ENCODE data around the gene HIPK2.
A peak's percentile ranks its signal among the peaks of the same experiment; 100 is the strongest.
"Not testable (repeated sequence)": the region's sequence is repeated elsewhere in the genome, so short reads cannot be mapped to it uniquely, and the experiment has no call there.

The HIPK2 gene

GRCh38 chr7:139682136-139683013 lies 95.4 kb downstream of the HIPK2 start:
- H3K4me3 ChIP-seq (ENCODE audit: low read length): no peak overlapping the region
- DNase-seq (ENCODE audit: low read depth, low spot score): no peak

GRCh38 chr7:139681812-139682135 lies 96.0 kb downstream of the HIPK2 start:
- no peak overlapping the region for H3K4me3 ChIP-seq (ENCODE audit: low read length)
- DNase-seq (ENCODE audit: low read depth, low spot score): no peak

GRCh38 chr7:139681463-139681755 lies 96.4 kb downstream of the HIPK2 start:
- no peak overlapping the region for H3K4me3 ChIP-seq (ENCODE audit: low read length)
- DNase-seq (ENCODE audit: low read depth, low spot score): no peak

DNA sequence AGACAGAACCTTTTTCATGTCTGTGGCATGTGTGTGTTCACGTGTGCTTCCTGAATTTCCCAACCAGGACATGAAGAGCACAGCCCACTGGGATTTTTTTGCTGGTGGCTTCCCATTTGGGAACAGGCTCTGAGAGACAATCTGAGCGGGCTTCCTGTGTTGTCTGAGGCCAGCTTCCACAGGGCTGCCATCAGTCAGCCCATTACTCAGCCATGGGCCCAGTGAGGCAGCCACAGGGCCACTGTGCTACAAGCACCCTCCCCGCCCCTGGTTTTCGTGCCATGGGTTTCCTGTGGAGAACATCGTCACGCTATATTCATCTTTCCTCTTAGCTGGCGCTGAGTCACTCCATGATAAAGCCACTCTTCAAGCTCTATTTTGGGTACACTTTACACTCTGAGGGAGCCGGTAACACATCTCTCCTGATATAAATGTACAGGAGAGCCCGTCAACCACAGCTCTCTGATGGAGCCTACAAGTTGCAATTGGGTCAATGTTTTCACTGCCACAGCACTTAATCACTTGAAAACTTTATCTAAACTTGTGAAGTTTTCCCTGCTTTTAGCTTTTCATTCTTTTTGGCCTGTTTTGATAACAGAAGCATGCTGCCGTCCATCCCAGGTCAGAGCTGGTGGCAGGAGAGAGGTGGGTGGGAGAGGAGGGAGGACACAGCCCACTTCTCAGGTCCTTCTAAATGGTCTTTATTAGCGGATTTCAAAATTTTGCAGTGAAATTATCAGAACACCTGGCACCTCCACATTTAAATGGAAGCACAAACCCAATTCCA lies 96.9 kb downstream of the HIPK2 start:
- DNase-seq (ENCODE audit: low read depth, low spot score): no peak

DNA sequence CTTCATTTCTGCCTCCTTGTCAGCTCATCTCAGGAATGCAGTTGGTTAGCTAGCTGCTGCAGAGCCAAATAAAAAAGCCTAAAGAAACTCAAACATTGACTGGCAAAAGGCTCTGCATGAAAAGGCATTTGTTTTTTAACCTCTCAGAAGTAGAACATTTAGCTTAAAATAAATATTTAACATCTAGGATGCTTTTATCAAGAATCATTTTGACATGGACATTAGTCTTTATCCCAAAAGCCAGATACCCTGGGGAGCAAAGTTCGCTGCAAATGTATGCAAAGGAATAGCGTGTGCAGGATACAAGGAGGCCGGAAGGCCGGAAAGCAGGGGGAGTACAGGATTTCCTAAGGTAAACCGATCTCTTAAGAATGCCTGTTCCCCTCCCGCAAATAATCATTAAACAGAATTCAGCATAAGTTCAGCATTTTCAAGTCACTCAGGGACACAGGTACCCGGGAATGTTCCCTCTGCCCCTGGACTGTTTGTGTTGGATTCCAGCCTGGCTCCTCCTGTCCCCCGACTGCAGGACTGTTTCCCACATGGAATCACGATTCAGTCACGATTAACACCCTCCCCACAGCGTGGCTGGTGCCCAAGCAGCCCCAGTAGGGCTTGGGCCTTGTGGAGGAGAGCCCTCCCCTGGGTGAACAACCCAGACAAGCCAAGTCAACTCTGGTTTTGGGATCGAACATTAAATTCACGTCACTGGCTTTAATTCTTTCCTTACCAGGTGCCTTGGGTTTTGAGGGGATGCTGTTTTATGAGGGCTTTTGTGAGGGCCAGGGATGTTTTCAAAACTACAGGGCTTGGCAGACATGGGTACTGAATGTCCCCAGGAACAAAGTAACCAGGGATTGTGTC lies 97.8 kb downstream of the HIPK2 start:
- H3K4me3 ChIP-seq (ENCODE audit: low read length): no peak overlapping the region
- no peak for DNase-seq (ENCODE audit: low read depth, low spot score)

More for the DNA sequence above, 96.9 kb downstream of the HIPK2 start:
- no peak overlapping the region for H3K4me3 ChIP-seq (ENCODE audit: low read length)

- no peak for DNase-seq (ENCODE audit: low read depth, low spot score)
Measured at GRCh38 chr7:139676390-139676789, 101.4 kb downstream of the HIPK2 start.

DNA sequence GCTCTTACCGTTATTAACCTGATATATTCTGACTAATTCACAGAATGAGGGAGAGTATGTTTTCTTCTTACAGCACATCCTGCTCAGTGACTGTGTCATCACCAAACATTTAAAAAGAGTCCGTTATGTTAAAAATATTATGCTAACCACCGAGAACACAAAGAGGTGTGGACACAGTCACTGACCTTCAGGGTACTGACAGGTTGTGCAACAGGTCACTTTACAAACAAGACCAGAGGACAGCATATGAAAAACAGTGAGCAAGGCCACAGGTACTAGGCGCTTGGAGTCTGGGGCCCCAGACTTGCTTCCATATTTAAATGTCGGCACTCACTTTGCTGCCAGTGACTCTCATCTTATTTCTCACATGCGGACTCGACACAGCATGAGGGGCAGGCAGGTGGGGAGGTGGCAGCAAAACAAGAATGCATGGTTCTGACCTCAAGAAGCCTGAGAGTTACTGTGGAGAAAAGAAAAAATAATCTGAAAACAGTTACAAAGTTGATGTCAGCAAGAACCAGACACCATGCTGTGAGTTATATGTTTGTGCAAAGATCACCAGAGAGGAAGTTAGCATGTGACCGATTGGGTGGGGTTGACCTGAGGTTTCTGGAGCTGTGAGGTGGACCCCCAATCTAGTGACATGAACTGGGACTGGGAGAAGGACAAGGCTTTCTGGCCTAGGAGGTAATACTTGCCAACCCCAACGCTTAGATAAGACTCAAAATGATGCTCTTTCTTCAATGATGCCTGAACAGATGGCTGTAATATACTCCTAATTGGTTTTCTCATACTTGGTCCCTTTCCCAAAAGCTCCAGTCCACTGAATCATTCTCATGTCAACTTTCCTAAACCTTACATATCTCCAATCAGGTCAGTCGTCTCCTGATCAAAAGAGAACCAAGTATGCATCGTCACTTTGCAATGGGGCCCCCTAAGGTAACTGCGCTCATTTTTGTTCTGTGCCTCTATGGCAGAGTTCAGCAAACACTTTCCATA lies 102.4 kb downstream of the HIPK2 start:
- no peak overlapping the region for H3K4me3 ChIP-seq (ENCODE audit: low read length)
- no peak for DNase-seq (ENCODE audit: low read depth, low spot score)

More at GRCh38 chr7:139676390-139676789, 101.4 kb downstream of the HIPK2 start:
- no peak overlapping the region for H3K4me3 ChIP-seq (ENCODE audit: low read length)

- H3K4me3 ChIP-seq (ENCODE audit: low read length): no peak overlapping the region
- no peak for DNase-seq (ENCODE audit: low read depth, low spot score)
Measured at GRCh38 chr7:139674752-139675126, 103.1 kb downstream of the HIPK2 start.

DNA sequence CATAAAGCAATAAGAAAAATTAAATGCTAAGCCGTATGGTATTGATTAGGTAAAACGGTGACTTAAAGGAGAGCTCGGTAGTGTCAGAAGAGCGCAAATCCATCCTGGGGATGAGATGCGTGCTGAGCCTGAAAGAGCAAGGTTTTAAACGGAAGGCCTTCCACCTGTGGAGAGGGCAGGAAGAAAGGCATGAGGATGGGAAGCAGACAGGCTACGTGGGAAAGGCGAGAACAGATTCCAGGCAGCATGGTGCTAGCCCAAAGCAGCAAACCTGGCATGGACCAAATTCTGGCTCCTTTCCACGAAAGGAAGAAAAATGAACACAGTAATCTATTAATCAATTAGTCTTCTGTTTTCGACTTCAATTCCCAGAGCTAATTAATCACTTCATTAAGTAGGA lies 103.5 kb downstream of the HIPK2 start:
- DNase-seq (ENCODE audit: low read depth, low spot score): no peak
- H3K4me3 ChIP-seq (ENCODE audit: low read length): no peak overlapping the region

DNA sequence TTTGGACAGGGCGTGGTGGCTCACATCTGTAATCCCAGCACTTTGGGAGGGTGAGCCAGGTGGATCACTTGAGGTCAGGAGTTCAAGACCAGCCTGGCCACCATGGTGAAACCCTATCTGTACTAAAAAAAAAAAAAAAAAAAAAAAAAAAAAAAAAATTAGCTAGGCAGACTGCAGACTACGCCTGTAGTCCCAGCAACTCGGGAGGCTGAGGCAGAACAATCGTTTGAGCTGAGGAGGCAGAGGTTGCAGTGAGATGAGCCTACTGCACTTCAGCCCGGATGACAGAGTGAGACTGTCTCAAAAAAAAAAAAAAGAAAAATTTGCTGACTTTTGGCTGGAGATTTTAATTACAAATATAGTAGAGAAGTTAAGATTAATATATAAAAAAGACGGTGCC lies 104.0 kb downstream of the HIPK2 start:
- H3K4me3 ChIP-seq (ENCODE audit: low read length): no peak overlapping the region
- no peak for DNase-seq (ENCODE audit: low read depth, low spot score)

DNA sequence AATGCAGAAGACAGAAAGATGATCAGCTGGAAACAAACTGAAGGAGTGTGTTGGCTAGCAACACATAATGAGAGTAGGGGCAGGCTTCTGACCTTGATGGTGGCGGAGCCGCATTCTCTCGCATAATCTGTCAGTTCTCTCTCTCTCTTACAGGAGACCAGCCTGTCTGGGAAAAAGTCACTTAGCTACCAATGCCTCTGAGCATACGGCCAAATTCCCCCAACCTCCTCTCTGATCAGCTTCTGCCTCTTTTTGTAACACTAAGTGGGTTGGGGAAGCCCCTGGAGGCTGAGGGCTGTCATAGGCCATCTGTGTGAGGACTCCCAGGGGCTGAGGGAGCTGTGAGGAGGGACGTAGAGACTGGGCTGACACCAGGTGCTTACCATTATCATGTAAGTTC lies 104.6 kb downstream of the HIPK2 start:
- H3K4me3 ChIP-seq (ENCODE audit: low read length): no peak overlapping the region
- DNase-seq (ENCODE audit: low read depth, low spot score): no peak

DNA sequence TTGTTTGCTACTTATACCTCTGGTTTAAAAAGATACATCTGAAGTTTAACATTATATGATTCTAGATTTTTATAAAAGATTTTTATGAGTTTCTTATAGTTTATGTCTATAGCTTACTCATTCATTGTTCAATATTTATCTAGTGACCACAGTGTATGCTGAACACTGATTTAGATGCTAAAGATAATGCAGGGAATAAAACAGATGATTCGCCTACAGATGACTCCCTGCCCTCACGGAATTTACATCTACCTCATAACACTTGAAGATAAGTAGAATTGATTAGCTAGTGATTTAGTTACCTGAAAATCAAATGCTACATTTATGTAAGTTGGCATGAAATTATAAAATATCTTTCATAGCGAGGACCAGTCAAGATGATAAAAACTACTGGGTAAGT lies 105.8 kb downstream of the HIPK2 start:
- H3K4me3 ChIP-seq (ENCODE audit: low read length): no peak overlapping the region
- no peak for DNase-seq (ENCODE audit: low read depth, low spot score)

DNA sequence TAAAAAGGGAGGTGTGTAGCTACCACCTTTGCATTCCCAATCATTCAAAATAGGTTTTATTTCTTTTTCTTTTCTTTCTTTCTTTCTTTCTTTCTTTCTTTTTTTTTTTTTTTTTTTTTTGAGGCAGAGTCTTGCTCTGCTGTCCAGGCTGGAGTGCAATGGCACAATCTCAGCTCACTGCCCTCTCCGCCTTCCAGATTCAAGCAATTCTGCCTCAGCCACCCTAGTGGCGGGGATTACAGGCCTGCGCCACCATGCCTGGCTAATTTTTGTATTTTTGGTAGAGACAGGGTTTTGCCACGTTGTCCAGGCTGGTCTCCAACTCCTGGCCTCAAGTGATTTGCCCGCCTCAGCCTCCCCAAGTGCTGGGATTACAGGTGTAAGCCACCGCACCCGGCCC lies 107.1 kb downstream of the HIPK2 start:
- H3K4me3 ChIP-seq (ENCODE audit: low read length); DNase-seq (ENCODE audit: low read depth, low spot score): not testable (repeated sequence)

DNA sequence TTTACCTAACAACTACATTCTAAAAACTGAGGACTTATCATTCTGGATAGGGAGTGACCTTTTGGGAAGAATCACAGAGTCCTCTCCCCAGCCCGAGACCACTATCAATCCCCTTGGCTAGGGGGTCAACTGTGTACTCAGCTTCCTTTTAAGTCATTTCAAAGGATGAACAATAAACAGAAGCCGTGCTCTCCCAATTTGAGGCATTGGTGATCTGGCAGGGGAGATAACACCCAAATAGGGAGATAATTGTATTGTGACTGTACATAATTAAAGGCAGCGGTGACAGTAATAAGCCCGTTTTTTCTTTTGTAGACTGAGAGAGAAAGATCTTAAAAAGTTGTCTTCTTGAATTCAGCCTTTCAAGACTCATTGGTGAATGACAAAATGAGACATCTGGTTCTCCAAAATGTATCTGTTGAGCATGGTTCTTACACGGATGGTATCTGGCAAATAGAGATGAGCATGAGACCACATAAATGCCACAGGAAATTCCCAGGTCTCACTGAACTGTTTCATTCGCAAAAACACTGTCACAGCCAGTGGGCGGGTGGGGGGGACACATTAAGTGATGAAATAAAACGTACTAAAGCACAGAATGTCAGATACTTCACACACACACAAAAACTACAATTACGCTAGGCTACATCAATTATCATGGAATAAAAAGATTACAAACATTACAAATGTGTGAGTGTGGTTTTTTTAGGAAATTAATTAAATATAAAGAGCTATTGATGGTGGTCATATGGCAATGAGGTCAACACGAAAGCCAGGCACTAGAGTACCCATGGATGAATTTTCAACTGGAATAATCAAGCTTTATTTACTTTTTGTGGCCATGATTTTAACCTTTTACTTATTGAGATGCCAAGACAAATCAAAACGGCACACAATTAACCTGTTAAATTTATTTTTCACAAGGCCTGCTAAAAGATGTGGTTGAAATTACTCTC lies 108.4 kb downstream of the HIPK2 start:
- no peak overlapping the region for H3K4me3 ChIP-seq (ENCODE audit: low read length)
- peak; percentile 47 for DNase-seq (ENCODE audit: low read depth, low spot score)

DNA sequence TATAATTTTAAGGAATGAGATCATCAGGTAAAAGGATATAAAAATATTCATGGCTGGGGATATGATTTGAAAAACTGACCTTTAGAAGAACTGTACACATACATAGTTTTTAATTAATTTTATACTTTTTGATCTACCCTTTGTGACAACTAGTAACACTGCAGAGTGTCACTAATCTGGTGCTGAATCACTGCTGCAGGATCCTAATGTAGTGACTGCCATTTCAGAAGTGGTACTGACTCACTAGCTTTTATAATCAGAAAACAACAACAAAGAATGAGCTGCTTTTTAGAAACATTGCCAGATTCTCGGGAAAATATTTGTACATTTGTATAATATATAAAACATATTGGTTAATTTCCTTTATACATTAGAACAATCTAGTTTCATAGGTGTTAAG lies 110.4 kb downstream of the HIPK2 start:
- no peak overlapping the region for H3K4me3 ChIP-seq (ENCODE audit: low read length)
- no peak for DNase-seq (ENCODE audit: low read depth, low spot score)

DNA sequence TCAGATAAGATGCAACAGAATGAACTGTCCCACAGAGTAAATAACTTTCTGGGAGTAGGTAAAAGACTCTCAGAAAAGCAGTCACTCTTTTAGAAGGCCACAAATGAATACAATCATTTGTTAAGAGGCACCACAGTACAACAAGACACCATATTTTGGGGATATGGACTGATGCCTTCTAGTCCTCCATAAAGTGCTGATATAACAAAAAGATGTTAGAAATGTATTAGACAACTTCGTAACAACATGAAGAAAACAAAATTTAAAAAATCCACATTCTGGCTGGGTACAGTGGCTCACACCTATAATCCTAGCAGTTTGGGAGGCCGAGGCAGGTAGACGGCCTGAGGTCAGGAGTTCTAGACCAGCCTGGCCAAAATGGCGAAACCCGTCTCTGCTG lies 111.3 kb downstream of the HIPK2 start:
- DNase-seq (ENCODE audit: low read depth, low spot score): no peak
- H3K4me3 ChIP-seq (ENCODE audit: low read length): no peak overlapping the region

- H3K4me3 ChIP-seq (ENCODE audit: low read length): no peak overlapping the region
- no peak for DNase-seq (ENCODE audit: low read depth, low spot score)
Measured at GRCh38 chr7:139664434-139664833, 113.4 kb downstream of the HIPK2 start.
